22Rv1 (cell line): ENCODE data around the gene TMEM255A.

Experiments used
- CTCF ChIP-seq: fragments of 450-650 bp; IDR thresholded peaks from 2 replicates; pipeline ENCODE4 v1.5.1; 2017; ENCODE audit warnings: mild to moderate bottlenecking
- ZFX ChIP-seq: fragments of 450-650 bp; IDR thresholded peaks from 2 replicates; pipeline ENCODE4 v1.6.1; 2017; ENCODE audit warnings: antibody characterized with exemption, borderline replicate concordance

- no peak for TF ChIP-seq CTCF
- no peak for TF ChIP-seq ZFX
These were observed 9.3 kb downstream of the TMEM255A start for GRCh38 chrX:120301960-120302359.
